ENCODE data around the gene TLE1.

The TLE1 gene

DNA sequence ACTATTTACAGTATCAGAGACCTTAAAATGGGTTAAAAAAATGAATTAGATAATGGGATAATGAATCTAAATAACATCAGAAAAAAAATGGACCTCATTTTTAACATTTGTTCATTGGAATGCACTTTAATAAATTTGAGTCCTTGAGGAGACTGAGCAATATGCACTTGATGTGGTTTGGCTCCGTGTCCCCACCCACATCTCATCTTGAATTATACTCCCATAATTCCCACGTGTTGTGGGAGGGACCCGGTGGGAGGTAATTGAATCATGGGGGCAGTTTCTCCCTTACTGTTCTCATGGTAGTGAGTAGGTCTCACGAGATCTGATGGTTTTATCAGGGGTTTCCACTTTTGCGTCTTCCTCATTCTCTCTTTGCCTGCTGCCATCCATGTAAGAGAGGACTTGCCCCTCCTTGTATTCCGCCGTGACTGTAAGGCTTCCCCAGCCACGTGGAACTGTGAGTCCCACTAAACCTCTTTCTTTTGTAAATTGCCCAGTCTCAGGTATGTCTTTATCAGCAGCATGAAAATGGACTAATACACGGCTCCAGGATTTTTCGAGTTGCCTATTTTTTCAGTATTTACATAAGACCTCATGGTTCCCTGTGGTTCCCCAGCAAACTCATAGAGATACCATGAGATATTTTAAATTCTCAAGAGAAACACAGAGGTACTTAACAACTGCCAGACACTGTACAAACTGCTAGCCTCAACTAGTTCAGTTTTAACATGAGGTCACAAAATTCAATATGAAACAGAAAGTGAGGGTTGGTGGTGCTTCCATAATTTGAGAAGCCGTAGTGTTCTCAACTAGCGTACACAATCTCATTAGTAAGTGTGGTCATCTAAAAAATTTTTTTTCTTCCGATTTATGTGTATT lies 128.3 kb downstream of the TLE1 start:
- DNase-seq (ENCODE audit: low read depth in 1 of 2, low spot score in 1 of 2): no peak
- Histone ChIP-seq H3K27ac (replicated peaks) (no peak overlapping the region), H3K27me3 (ENCODE audit: insufficient read depth, poor library complexity, severe bottlenecking) (no peaks in the 10 kb centered on the region), H3K4me3 (replicated peaks; ENCODE audit: insufficient read depth, low read length) (no peak overlapping the region)
- TF ChIP-seq POLR2AphosphoS5 (IDR thresholded peaks at IDR 0.05; ENCODE audit: low read depth): no peak
- no peak for TF ChIP-seq REST (IDR thresholded peaks at IDR 0.05; ENCODE audit: insufficient replicate concordance, low read depth)
- TF ChIP-seq GABPA (IDR thresholded peaks at IDR 0.05; ENCODE audit: low read depth): no peak
- no peak for TF ChIP-seq SPI1 (IDR thresholded peaks at IDR 0.05; ENCODE audit: borderline replicate concordance, low read depth)
- no peak for TF ChIP-seq CTCF (IDR thresholded peaks at IDR 0.05; ENCODE audit: insufficient read depth, low read length)

DNA sequence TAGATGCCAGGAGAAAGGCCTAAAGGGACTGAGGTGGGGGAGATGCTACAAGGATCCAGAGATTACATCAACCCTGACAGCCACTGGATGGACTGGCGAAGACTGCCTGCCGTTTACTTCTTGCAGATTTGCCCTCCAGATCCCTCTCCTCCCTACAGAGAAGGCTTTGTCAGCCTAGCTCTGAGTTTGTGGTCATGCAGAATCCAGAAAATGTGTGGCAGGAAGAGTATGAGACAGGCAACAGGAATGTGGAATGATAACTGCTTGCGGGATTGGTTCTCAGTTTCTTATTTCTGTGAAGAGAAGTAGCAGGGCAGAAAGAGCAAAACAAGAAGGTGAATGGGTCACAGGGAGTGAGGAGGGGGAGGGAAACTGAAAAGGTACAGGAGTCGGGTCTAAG lies 129.6 kb downstream of the TLE1 start:
- Histone ChIP-seq H3K27ac (replicated peaks) (no peak overlapping the region), H3K4me3 (replicated peaks; ENCODE audit: insufficient read depth, low read length) (no peak overlapping the region), H3K27me3 (ENCODE audit: insufficient read depth, poor library complexity, severe bottlenecking) (no peaks in the 10 kb centered on the region)
- TF ChIP-seq GABPA (IDR thresholded peaks at IDR 0.05; ENCODE audit: low read depth) (no peak), REST (IDR thresholded peaks at IDR 0.05; ENCODE audit: insufficient replicate concordance, low read depth) (no peak), SPI1 (IDR thresholded peaks at IDR 0.05; ENCODE audit: borderline replicate concordance, low read depth) (no peak), POLR2AphosphoS5 (IDR thresholded peaks at IDR 0.05; ENCODE audit: low read depth) (no peak), CTCF (IDR thresholded peaks at IDR 0.05; ENCODE audit: insufficient read depth, low read length) (no peak)
- no peak for DNase-seq (ENCODE audit: low read depth in 1 of 2, low spot score in 1 of 2)

- no peak overlapping the region for H3K27ac ChIP-seq (replicated peaks)
- no peak overlapping the region for H3K4me3 ChIP-seq (replicated peaks; ENCODE audit: insufficient read depth, low read length)
- H3K27me3 ChIP-seq (ENCODE audit: insufficient read depth, poor library complexity, severe bottlenecking): no peaks in the 10 kb centered on the region
- DNase-seq (ENCODE audit: low read depth in 1 of 2, low spot score in 1 of 2): no peak
- TF ChIP-seq POLR2AphosphoS5 (IDR thresholded peaks at IDR 0.05; ENCODE audit: low read depth): no peak
- TF ChIP-seq SPI1 (IDR thresholded peaks at IDR 0.05; ENCODE audit: borderline replicate concordance, low read depth): no peak
- no peak for TF ChIP-seq GABPA (IDR thresholded peaks at IDR 0.05; ENCODE audit: low read depth)
- TF ChIP-seq REST (IDR thresholded peaks at IDR 0.05; ENCODE audit: insufficient replicate concordance, low read depth): no peak
- TF ChIP-seq CTCF (IDR thresholded peaks at IDR 0.05; ENCODE audit: insufficient read depth, low read length): no peak
Observed at GRCh38 chr9:81559197-81559596, 130.2 kb downstream of the TLE1 start.
